ENCODE measurements around the gene GSTA4.
A peak's percentile ranks its signal among the peaks of the same experiment; 100 is the strongest.

GSTA4 gene, protein sequence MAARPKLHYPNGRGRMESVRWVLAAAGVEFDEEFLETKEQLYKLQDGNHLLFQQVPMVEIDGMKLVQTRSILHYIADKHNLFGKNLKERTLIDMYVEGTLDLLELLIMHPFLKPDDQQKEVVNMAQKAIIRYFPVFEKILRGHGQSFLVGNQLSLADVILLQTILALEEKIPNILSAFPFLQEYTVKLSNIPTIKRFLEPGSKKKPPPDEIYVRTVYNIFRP

DNA sequence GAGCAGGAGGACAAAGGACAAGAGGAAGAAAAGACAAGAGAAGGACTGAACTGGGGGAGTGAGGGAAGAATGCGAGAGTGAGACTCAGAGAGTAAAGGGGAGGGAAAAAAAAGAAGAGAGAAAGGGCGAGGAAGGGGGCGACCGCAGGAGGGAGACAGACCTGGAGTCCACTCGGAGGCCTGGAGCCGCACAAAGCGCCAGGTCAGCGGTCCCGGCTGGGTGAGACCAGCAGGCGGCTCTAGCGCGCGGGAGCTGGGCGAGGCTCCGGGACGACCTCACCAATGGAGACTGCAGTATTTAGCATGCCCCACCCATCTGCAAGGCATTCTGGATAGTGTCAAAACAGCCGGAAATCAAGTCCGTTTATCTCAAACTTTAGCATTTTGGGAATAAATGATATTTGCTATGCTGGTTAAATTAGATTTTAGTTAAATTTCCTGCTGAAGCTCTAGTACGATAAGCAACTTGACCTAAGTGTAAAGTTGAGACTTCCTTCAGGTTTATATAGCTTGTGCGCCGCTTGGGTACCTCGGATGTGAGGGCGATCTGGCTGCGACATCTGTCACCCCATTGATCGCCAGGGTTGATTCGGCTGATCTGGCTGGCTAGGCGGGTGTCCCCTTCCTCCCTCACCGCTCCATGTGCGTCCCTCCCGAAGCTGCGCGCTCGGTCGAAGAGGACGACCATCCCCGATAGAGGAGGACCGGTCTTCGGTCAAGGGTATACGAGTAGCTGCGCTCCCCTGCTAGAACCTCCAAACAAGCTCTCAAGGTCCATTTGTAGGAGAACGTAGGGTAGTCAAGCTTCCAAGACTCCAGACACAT is at the start of gene GSTA4:
Gene GSTA4, minus strand, starts transcription at position 196 of the 824 bp plus-strand sequence. CDS start 1,041 bp downstream, outside the sequence.
- peak; percentile 99 for DNase-seq

DNA sequence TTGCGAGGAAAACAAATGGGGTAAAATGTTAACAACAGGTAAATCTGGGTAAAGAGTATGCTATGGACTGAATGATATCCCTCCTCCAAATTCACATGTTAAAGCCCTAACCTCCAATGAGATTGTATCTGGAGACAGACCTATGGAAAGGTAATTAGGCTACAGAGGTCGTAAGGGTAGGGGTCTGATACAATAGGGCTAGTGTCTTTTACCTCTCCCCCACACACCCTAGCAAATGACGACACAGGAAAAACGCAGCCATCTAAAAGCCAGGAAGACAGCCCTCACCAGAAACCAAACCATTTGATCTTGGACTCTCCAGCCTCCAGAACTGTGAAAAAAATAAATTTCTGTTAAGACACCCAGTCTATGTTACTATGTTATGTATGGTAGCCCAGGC is 49.5 kb upstream of the GSTA4 start:
- no peak for DNase-seq

DNA sequence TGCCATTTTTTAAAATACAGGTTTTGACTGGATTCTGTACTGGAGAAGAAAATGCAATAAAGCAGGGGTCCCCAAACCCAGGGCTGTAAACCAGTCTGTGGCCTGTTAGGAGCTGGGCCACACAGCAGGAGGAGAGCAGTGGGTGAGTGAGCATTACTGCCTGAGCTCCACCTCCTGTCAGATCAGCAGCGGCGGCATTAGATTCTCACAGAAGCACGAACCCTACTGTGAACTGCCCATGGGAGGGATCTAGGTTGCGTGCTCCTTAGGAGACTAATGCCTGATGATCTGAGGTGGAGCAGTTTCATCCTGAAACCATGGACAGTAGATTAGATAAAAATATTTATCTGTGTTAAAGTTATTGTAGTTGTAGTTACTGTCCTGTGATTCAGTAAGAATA is 49.0 kb upstream of the GSTA4 start:
- DNase-seq = no peak

DNA sequence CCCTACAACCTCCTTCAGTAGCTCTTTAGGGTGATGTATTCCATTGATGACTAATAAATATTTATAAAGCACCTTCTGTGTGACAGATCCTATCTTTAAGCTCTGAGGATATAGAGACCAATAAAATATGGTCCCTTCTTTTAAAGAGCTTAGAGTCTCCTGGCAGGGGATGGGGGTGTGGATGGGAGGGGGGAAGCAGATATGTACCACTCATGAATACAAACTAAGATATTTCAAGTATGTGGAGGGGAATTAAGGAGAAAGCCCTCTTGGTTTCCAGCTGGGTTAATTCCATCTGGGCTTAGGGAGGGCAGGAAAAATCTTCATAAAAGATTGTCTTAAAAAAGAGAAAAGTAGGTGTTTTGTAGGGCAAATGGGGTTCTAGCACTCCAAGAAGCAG is 48.5 kb upstream of the GSTA4 start:
- DNase-seq = no peak

DNA sequence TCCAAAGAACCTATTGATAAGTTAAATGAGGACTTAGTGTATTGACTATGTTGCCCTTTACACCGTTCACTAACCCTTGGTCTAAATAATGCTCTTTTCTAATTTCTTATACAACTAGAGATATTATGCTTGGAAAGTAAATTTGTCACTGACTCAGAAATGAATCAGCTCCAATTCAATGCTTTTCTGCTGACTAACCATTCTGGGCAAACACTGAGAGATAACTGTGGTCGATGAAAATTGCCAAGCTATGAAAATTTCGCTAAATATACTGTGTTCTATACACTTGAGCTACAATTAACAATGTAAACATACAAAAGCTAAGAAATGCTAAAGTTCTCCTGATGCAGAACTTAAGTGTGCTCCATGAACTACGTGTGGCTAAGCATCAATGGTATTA is 47.0 kb upstream of the GSTA4 start:
- no peak for DNase-seq

DNA sequence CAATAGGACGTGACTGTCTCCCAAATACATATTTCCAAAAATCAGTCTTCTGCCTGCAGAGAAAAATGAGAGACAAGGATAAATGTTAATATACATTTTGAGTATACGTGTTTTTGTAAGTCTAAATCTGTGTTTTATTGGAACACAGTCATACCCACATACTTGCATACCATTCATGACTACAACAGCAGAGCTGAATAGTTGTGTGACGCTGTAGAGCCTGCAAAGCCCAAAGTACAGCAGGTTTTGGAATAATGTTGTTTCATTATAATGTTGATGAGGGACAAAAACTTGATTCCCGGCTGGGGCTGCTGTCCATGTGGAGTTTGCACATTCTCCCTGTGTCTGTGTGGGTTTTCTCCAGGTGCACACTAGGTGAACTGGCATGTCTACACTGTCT is 46.3 kb upstream of the GSTA4 start:
- no peak for DNase-seq

DNA sequence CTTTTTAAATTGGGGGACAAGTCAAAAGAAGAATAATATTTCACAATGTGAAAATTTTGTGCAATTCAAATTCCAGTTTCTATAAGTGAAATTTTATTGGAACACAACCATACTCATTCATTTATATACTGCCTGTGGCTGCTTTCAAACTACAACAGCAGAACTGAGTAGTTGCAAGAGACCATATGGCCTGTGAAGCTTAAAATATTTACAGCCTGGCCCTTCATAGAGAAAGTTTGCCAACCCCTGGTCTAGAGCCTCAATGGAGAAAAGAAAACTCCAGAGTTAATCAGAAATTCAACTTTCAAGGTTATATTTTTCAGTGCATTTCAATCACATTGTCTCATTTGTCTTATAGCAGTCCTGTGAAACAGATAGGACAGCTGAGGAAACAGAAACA is 43.5 kb upstream of the GSTA4 start:
- DNase-seq = no peak

DNA sequence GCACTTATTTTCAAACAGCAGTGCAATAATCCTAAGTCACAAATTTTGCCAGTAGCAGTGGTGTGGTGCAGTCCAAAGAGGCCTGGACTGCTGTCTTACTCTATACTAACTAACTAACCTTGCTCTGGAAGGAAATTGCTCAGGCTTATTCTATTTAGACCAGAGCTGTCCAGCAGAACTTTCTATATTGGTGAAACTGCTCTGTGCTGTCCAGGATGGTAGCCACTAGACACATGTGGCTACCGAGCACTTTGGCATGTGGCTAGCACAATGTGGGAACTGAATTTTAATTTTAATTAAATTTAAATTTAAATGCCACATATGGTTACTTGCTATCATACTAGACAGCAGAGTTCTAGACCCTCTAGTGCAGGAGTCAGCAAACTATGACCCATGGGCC is 43.1 kb upstream of the GSTA4 start:
- DNase-seq = no peak

DNA sequence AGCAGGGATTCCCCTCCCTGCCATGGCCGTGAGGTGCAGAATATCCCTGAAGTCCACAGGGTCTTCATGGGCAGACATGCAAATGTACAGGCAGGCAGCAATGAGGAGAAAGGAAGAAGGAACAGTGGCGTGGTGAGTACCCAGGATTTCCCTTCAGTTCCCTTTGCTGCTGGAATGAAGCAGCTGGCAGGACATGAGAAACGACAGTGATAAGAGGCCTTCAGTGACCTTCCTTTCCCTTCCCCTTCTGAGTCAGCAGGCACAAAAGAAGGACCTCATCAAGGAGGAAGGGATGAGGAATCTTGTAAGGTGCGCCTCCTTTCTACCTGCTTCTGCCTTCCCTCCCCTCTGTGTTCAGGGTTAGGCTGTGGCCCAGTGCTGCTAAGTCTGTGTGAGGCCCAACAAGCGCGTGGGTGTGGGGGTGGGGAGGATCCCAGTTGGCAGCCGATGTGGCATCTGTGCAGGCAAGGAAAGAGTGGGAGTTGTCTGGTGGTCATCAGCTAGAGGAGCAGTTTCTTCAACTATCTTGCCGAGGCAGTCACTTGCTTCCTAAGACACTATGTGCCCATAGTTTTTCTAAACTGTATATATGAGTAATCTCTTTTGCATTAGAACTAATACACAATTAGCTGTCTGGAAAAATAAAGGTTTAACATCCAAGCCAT is 40.6 kb upstream of the GSTA4 start:
- DNase-seq = no peak

DNA sequence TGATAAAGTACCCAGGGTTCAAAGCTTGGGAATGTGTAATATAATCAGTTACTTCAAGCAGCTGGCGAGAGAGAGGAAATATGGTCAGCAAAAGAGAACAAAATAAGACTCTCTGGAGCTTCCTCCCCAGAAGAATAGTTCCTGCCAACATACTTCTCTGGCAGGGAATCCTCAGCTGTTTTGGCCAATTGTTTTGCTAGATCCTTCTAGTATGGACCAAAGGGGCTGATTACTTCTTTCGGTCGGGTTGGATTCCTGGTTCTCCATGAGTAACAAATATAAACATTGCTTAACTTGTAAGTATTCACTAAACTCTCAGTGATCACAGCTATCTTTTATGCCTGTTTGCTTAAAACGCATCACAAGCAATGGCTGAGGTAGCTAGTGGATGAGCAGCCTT is 38.7 kb upstream of the GSTA4 start:
- DNase-seq = peak; percentile 72

DNA sequence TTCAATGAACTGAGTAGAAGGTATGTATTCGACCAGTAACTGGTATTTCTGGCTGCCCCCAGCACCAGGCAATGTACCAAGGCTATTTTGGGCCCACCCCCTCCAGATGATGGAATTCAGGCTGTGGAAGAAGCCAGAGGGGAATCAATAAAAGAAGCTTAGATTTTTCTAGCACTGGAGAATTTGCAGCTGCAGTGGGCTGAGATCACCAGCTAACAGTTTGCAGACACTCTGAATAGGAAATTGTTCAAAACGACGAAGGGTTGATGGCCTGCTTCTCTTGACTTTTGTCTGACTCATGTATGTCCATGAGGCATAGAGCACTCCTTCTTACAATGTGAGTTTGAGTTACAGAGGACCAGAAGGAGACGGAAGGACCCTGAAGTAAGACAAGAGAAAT is 37.8 kb upstream of the GSTA4 start:
- DNase-seq = peak; percentile 53

DNA sequence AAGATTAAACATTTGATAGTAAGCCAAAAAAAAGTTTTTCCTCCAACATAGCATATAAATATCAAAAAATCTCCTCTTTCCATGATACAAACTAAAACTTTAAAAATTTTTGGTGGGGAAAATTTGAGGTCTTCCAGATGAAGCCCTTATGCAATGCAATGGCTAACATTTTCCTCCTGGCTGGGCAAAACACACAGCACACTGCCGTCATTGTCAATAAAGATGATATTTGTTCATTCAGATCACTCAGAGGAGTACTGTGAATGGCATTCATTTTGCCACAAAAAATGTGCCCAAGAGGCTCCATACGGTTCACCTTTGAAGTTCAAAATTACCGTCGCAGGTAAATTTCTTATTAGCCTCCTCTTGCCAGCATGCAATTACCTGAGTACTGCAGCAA is 36.2 kb upstream of the GSTA4 start:
- no peak for DNase-seq

DNA sequence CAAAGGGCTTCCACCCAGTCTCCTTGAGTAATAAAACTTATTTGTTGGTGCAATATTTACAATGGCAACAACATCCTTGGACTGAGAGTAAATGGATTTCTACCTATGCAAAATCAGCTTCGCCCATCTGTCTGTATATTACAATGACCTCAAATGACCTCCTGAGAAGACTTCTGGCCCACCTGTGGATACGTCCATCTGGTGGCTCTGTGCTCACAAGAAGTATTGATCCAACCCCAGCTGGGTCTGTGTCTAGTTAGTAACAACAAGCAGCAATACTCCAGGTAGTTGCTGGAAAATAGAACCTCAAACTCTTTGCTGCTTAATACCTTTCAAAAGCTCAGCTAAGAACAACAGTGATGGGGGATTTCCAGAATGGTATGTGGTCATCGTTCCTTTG is 34.7 kb upstream of the GSTA4 start:
- no peak for DNase-seq

DNA sequence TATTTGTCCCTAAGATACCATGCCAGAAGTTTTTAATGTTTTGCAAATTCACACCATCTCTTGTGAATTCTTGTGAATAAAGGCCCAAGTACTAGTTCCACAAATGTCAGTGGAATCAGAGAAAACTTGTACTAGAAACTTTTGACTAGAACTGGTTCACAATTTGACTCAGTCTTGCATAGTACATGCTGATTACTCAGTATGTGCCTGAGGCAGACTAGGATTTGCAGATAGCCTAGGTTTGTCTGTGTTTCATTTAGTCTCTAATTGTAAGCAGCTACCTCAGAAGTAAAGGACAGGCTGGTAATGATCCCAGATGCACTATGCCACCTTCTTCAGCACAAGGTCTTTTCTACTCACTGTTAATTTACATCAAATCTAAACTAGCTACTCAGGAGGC is 34.2 kb upstream of the GSTA4 start:
- DNase-seq = no peak

DNA sequence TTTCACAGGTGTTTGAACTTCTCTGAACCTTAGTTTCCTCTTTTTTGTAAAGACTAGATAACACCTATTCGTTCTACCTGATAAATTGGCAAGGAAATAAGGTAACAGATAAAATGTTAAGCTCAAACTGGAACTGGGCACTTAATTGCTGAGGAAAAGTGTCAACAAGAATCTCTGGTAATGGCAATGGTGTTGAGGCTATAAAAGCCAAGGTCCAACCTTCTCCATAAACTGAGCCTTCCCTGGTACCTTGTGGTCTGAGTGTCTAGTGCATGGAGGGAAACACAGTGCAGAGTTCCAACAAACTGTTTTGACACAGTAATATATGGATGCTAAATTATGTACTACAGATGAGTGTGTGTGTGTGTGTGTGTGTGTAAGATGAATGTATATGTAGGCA is 33.4 kb upstream of the GSTA4 start:
- DNase-seq = no peak

DNA sequence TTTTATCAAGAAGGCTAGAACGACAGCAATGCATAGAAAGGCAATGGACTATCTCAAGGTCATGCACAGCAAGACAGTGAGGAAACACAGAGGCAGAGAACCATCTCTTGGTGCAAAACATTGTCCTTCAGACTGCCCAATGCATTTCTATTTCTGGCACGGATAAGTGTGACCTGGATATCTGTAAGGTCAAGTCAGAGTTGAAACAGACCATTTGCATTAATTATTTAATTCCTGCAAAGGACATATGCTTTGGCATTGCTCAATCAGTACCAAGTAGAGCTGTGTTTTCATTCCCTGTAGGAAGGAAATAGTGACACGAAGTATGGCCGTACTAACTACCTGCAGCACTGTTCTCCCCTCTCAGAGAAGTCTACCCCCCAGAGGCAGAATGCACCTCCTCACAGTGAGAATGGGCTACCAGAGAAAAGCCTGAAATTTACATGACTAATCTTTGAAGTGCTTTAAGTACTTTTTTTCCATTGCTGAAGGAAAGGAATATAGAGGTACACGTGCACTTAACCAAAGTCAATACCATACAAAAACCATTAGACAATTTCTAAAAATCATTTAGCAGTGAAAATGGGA is 32.1 kb upstream of the GSTA4 start:
- no peak for DNase-seq

DNA sequence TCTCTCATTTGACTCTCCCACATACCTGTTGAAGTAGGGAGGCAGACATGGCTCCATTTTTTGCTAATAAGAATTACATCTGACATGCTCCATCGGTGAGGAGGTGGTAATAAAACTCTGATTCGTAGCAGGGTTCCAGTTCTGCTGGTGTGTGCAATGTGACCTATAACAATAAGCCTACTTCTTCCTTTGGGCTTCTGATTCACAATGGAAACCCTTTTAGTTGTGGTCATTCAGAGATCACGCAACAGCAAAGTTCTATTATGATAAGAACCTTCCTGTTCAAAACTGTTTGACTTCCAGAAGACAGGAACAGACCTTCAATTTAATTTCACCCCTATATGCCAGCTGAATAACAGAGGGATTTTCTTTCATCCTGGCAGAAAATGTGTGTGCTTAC is 31.4 kb upstream of the GSTA4 start:
- no peak for DNase-seq

DNA sequence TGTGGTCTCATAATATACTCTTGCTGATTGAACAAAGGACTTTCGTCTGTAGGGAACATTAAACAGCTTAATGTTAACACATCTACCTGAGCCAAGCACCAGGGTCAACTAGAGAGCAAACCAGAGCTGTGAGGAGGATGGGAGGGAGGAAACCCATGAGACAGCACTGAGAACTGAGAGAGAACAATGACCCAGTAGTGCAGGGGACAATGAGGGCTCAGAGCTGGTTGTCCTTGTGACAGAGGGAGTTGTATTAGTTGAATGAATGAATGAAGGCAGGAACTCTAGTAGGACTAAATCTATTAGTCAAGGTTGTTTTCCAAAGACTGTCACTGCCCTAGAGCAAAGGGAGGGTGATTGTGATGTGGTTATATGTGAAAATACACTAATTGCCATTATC is 28.2 kb upstream of the GSTA4 start:
- DNase-seq = no peak

DNA sequence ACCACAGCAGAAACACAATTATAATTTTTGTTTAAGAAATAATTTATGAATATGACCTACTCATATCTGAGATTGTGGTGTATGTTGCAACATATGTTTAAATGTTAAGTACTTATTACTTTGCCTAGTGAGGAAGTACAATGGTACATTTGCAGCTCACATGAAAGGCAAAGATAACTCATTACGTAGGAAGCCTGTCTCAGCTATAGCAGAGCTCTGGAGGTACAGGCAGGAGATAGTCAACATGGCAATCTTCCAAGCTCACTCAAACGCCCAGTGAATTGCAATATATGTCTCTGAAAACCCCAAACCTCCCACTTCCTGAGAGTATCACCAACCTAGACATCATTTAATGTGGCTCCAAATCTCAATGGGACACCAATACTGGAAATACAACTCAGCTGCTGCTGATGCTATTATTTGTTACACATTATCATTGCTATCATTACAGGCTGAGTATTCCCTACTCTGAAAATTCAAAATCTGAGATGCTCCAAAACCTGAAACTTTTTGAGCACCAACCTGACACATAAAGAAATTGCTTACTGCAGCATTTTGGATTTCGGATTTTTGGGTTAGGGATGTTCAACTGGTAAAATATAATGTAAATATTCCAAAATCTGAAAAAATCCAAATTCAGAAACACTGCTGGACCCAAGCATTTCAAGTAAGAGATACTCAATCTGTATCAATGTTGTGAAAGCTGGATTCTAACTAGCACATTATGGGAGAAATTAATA is 25.1 kb upstream of the GSTA4 start:
- DNase-seq = no peak

DNA sequence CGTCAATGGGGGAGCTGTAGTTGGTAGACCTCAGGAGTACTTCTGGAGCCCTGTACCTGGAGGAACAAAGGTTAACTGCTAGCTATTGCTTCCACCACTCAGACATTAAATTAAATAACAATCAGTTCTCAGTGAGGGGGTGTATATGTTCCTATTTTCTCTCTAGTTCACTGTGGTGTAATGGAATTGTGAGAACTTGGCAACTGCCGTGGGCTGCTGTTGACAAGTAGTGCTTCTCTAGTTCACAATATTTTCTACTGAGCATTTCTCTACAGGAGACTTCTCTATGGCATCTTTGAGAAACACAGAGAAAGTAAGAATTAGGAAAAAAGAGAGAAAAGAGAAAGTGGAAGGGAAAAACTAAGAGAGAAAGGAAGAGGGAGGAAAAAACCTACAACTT is 23.4 kb upstream of the GSTA4 start:
- no peak for DNase-seq

DNA sequence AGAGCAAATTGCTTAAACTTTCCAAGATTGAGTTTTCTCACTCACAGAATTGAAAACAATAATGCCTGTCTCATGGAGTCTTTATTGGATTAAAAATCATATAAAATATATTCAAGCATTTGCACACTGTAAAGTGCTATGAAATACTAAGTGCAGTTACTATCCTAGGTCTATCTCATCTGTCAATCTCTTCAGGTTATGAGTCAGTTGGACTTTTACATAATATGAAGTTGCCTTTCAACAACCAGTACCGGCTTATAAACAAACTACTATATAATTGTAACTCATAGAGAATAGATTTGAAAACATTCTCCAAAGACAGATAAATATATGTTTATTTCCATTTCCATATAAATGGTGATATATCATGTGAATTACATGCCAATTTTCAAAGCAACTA is 20.4 kb upstream of the GSTA4 start:
- no peak for DNase-seq

DNA sequence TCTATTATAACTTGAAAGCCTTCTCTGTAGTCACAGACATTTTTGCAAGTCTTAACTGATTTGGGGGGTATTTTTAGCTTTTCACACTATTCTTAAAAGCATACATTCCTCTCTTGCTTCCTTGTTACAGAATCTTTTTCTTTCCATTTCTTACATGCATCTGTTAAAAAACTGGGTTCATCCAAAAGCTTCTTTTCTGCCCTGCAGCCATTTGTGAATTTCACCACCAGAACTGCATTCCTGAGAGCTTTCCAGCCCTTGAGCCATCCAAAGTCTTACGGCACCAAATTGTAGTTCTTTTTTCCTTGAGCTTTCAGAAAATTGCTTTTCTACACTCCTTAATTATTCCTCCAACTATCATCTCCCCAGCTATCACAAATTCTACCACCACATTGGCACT is 19.7 kb upstream of the GSTA4 start:
- no peak for DNase-seq

DNA sequence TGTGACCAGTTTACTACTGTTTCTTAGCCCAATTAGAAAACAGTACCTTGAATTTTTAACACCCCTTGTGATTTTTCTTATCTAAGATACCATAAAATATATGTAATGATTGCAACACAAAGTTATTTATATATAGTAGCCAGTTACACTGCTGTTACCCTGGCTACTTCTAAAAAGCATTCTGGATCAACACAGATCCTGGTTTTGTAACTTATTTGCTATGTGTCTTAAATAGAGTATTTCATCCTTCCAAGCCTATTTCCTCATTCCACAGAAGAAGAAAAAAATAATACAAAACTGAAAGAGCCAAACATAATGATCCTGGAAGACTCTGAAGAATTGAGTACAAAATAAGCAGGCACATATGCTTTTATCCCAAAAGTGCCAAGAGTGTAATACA is 19.0 kb upstream of the GSTA4 start:
- DNase-seq = no peak

Measured in right hindlimb (tissue), 1 donor.